A673 (cell line): Measurements from ENCODE around the gene SLMAP. TPM values are rescaled to one million over a fixed set of nuclear protein-coding genes. Genes with fewer than 3 reads are reported as not detected.
A peak's percentile ranks its signal among the peaks of the same experiment; 100 is the strongest.

ENCODE experiments used
- BruUV-seq: library from RNA; stranded (reverse); fragments of 400-500 nt; replicated peaks from 2 replicates; lab custom pipeline; 2021; lab: Mats Ljungman, UMichigan
- CTCF ChIA-PET: fragments of 300-600 bp; sonication (Branson Sonifier 250); formaldehyde crosslinking; loops from one replicate; lab custom pipeline; 2022; ENCODE audit warnings: antibody characterized with exemption; lab: Charles Lee
- POLR2A ChIA-PET: fragments of 300-600 bp; sonication (Branson Sonifier 250); formaldehyde crosslinking; loops from one replicate; lab custom pipeline; 2022; ENCODE audit warnings: antibody characterized with exemption; ENCODE audit not compliant: low non-redundant PET; lab: Charles Lee
- DNase-seq: peaks from one replicate; pipeline ENCODE4 v3.0.0-alpha.2; 2015; ENCODE audit warnings: low spot score
- H3K27ac ChIP-seq: fragments of 200-600 bp; sonication (generic); 2 replicates; pipeline ENCODE4 v1.5.1; 2016; ENCODE audit warnings: mixed run types, low read depth, mild to moderate bottlenecking, mixed read lengths, antibody characterized with exemption, low read length; ENCODE audit not compliant: poor library complexity, severe bottlenecking
- H3K27me3 ChIP-seq: fragments of 200-600 bp; sonication (generic); replicated peaks from 2 replicates; pipeline ENCODE4 v1.6.1; 2017; ENCODE audit warnings: mixed run types, low read depth, mild to moderate bottlenecking, mixed read lengths, antibody characterized with exemption, low read length; ENCODE audit not compliant: insufficient read depth, poor library complexity
- H3K36me3 ChIP-seq: fragments of 200-600 bp; sonication (generic); 2 replicates; pipeline ENCODE4 v1.6.1; 2016; ENCODE audit warnings: mixed run types, mild to moderate bottlenecking, mixed read lengths, antibody characterized with exemption, low read length; ENCODE audit not compliant: insufficient read depth, poor library complexity, severe bottlenecking
- H3K4me1 ChIP-seq: fragments of 200-600 bp; sonication (generic); 2 replicates; pipeline ENCODE4 v1.6.1; 2017; ENCODE audit warnings: mixed run types, mild to moderate bottlenecking, mixed read lengths, antibody characterized with exemption, low read length; ENCODE audit not compliant: insufficient read depth, poor library complexity, severe bottlenecking
- H3K4me3 ChIP-seq: fragments of 200-600 bp; sonication (generic); 2 replicates; pipeline ENCODE4 v1.5.1; 2016; ENCODE audit warnings: low read depth, mixed run types, mild to moderate bottlenecking, mixed read lengths, low read length; ENCODE audit not compliant: poor library complexity, severe bottlenecking
- H3K9me3 ChIP-seq: fragments of 200-600 bp; sonication (generic); 2 replicates; pipeline ENCODE4 v1.6.1; 2016; ENCODE audit warnings: mixed run types, low read depth, mild to moderate bottlenecking, mixed read lengths, antibody characterized with exemption, low read length; ENCODE audit not compliant: poor library complexity, severe bottlenecking
- EZH2 ChIP-seq: fragments of 200-600 bp; sonication (generic); IDR thresholded peaks from 2 replicates; pipeline ENCODE4 v1.6.1; 2017; ENCODE audit warnings: borderline replicate concordance, low read depth, mild to moderate bottlenecking, mixed read lengths, antibody characterized with exemption, low read length; ENCODE audit not compliant: poor library complexity, severe bottlenecking
- intact Hi-C: fragments of 100-400 bp; cut with micrococcal nuclease; formaldehyde crosslinking; loops from one replicate; pipeline ENCODE4 v1.10.0; 2022; ENCODE audit not compliant: unreplicated experiment
- total RNA-seq: library from RNA; stranded (reverse); gene quantifications from 2 replicates; pipeline ENCODE4 v1.2.3, GENCODE V29; 2021
- TF ChIP-seq, protein P1 (sequence below): fragments of 300-800, 200-600 bp; sonication (generic); conservative IDR thresholded peaks from 2 replicates; pipeline ENCODE4 v1.5.1; 2017; ENCODE audit warnings: low read depth, mild to moderate bottlenecking, antibody characterized with exemption, low read length, moderate library complexity, mixed read lengths

SLMAP gene
- total RNA-seq, 1 experiment from 2014 or later, result 32.4 TPM

DNA sequence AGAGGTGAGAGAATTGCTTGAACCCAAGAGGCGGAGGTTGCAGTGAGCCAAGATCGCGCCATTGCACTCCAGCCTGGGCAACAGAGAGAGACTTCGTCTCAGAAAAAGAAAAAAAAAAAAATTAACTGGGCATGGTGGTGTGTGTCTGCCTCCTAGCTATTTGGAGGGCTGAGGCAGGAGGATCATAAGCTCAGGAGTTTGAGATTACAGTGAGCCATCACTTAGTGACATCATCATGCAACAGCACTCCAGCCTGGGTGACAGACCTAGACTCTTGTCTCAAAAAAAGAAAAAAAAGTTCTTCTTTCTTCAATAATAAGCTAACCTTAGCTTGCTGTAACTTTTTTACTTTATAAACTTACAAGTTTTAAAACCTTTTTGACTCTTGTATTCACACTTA lies 99.8 kb downstream of the SLMAP start:
- no peak for DNase-seq
- intact Hi-C loops, result no loop called here
- H3K27me3 ChIP-seq, result no peaks in the 10 kb centered on the region
- BruUV-seq, result no TSS peak
- no peak for TF ChIP-seq EZH2
- TF ChIP-seq, protein P1, sequence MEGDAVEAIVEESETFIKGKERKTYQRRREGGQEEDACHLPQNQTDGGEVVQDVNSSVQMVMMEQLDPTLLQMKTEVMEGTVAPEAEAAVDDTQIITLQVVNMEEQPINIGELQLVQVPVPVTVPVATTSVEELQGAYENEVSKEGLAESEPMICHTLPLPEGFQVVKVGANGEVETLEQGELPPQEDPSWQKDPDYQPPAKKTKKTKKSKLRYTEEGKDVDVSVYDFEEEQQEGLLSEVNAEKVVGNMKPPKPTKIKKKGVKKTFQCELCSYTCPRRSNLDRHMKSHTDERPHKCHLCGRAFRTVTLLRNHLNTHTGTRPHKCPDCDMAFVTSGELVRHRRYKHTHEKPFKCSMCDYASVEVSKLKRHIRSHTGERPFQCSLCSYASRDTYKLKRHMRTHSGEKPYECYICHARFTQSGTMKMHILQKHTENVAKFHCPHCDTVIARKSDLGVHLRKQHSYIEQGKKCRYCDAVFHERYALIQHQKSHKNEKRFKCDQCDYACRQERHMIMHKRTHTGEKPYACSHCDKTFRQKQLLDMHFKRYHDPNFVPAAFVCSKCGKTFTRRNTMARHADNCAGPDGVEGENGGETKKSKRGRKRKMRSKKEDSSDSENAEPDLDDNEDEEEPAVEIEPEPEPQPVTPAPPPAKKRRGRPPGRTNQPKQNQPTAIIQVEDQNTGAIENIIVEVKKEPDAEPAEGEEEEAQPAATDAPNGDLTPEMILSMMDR, result no peak
- POLR2A ChIA-PET, result no interaction called here
- H3K4me3 ChIP-seq, result no peak overlapping the region
- no peaks in the 10 kb centered on the region for H3K36me3 ChIP-seq
- H3K4me1 ChIP-seq, result no peaks in the 10 kb centered on the region
- H3K9me3 ChIP-seq, result no peaks in the 10 kb centered on the region
- CTCF ChIA-PET, result interaction anchor here (0.6 kb wide), 1 partner anchor 10 kb away, joined by 3 read pairs; no protein-coding TSS in a partner anchor
- no peak overlapping the region for H3K27ac ChIP-seq

DNA sequence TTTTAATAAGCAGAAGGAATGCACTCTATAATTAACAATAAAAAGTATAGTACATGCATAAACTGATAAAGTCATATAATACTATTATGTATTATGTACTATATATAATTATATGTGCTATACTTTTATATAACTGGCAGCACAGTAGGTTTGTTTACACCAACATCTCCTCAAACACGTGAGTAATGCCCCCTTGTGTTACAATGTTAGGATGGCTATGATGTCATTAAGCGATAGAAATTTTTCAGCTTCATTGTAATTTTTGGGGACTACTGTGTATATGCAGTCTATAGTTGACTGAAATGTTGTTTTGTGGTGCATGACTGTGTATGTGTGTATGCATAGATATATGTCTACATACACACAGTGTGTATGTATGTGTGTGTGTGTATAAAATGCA lies 100.6 kb downstream of the SLMAP start:
- H3K4me1 ChIP-seq, result no peaks in the 10 kb centered on the region
- H3K9me3 ChIP-seq, result no peaks in the 10 kb centered on the region
- TF ChIP-seq, protein P1, result 0 out of 2 replicates have a peak, but pooled peaks have one; percentile 17
- no peak for TF ChIP-seq EZH2
- no peak overlapping the region for H3K4me3 ChIP-seq
- H3K27me3 ChIP-seq, result no peaks in the 10 kb centered on the region
- no TSS peak for BruUV-seq
- CTCF ChIA-PET, result no interaction called here
- intact Hi-C loops, result no loop called here
- peak; percentile 2 for DNase-seq
- H3K36me3 ChIP-seq, result no peaks in the 10 kb centered on the region
- POLR2A ChIA-PET, result no interaction called here
- no peak overlapping the region for H3K27ac ChIP-seq

DNA sequence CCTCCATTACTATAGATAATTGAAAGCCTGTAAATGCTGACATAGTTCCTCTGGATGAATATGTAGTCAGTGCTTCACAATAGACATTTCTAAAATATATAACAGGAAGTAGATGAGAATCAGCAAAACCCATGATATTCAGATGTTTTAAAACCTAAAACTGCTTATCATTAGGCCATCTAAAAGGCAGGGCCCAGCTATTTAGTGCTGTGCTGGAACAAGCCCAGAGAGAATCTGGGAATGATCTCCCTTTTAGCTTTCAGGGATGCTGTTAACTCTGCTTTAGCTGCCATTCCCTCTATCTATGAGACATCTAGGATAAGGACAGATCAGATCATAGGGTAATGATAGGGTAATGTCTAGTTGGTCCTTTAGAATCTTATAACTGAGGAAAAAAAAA lies 106.8 kb downstream of the SLMAP start:
- no peaks in the 10 kb centered on the region for H3K36me3 ChIP-seq

More for the DNA sequence above, 106.8 kb downstream of the SLMAP start:
- no peak for DNase-seq
- intact Hi-C loops, result no loop called here
- ChIA-PET POLR2A (no interaction called here), CTCF (no interaction called here)
- Histone ChIP-seq H3K9me3 (no peaks in the 10 kb centered on the region), H3K27me3 (no peaks in the 10 kb centered on the region), H3K4me3 (no peak overlapping the region), H3K27ac (no peak overlapping the region), H3K4me1 (no peaks in the 10 kb centered on the region)
- no TSS peak for BruUV-seq
- no peak for TF ChIP-seq EZH2
- TF ChIP-seq, protein P1, result no peak
